CD4-positive, alpha-beta T cell treated with Interleukin-17A for 1 hour (primary cell): ENCODE results near the gene NHEJ1.

Experiments
- DNase-seq: peaks from one replicate; pipeline ENCODE4 v3.0.0-alpha.2; 2020

The NHEJ1 gene

DNA sequence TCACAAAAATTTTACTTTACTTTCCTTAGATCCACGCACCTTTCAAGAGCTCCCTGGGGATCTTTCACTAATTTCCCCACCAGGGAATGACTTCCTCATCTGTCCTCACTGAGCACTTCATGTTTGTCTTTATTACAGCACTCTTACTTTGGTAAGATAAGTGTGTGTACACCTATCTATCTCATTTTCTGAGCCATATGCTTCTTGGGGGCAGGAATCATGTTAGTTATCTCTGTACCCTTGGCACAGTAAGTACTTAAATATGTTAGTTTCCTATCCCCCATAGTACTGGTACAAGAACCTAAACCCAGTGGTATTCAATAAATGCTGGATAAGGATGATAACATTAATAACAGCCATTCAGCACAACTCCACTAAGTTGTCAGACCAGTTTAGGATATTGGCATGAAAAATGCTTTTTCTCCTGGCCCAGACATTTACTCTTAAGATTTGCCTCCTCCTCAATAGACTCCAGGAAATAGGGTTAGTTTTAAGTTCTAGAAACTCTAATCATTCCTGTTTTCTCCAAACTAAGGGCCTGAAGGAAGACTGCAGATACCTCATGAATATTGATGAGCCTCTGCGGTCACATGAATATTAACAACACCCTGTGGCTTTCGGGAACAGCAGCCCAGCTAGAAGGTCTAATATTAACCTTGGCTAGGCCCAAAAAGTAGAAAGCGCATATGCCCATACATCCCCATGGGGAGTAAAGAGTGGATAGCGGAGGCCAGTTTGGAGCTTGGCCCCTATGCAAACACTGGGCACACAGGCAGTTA lies 38.2 kb downstream of the NHEJ1 start:
- DNase-seq: no peak

- DNase-seq: no peak
These were observed 40.5 kb downstream of the NHEJ1 start for GRCh38 chr2:219120082-219120481.

GRCh38 chr2:219119422-219120043 lies 41.1 kb downstream of the NHEJ1 start:
- DNase-seq: peak; percentile 59

DNA sequence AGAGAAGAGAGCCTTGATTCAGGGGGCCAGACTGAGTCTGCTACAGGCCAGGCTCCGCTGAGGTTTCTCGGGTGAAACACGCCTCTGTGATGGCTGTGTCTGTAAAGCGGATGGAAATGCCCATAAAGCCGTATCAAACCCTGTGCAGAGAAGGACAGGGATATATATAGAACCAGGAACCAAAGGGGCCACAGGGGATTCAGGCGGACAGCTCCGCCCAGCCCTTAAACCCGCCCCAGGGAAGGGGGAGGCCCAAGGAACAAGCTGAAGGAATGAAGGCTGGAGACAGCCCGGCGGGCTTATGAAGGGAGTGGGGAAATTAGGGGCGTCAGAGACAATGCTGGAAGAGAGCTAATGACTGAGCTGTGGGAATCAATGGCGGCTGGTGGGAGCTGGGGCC lies 42.1 kb downstream of the NHEJ1 start:
- no peak for DNase-seq

DNA sequence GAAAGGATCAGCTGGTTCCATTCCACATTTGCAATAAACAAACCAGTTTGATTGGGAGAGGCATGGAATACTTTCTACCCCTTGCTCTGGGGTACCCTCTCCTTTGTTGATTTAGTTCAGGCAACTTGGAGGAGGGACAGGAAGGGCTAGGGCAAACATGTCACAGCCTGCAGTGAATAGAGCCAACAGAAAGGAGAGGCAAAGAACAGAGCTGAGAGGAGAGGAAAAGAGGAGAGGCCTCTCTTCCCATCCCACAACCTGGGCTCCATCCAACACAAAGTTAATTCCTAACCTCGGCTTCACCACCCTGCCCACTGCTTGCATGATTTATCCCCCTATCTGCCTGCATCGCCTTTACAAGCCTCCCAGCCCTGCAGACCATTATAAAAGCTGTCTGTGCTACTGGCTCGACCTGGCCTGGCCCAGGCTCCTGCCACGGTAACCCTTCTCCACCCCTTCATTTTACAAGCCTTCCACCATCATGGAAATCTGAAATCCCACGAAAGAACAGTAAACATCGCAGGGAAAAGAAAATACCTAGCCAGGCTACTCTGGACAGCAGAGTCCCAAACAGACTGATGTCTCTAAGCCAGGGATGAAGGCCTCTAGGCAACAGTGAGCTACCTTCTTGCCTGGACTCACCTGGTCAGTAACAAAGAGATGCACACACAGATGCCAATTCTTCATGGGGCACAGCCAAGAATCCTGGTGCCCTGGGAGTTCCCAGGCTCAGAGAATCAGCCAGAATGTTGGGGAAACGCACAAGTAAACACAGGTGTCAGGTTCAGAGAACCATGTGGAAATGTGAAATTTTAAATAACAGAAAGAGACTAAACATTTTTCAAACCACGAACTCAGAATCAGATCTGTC lies 43.6 kb downstream of the NHEJ1 start:
- no peak for DNase-seq

GRCh38 chr2:219112651-219113338 lies 47.8 kb downstream of the NHEJ1 start:
- no peak for DNase-seq

- no peak for DNase-seq
These were observed 48.6 kb downstream of the NHEJ1 start for GRCh38 chr2:219112062-219112406.

DNA sequence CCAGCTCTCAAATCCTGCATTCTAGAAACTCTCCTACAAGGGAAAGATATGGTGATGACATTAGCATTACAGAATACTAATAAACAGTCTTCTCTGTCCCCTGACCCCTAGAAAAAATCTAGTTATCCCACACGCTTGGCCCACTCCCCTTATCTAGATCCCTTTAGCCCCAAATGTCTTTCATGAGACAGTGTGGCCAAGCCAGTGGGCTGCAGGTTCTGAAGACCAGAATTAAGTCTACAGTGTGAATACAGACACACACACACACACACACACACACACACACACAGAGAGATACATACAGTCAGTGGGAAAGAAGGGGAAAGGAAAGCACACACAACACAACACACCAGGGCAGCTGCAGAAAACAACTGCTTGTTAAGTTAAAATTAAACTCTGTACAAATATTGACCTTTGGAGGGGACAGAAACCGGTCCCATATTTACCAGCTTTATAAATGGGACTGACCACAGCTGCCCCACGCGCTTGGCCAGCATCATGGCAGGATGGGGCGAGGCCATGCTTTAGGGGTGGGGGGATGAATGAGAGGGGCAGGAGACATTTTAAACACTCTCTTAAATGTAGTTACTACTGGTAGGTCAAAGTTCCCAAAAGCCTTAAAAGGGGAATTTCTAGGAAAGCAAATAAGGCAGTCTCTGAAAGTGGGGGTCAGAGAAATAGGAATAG lies 49.1 kb downstream of the NHEJ1 start:
- no peak for DNase-seq

DNA sequence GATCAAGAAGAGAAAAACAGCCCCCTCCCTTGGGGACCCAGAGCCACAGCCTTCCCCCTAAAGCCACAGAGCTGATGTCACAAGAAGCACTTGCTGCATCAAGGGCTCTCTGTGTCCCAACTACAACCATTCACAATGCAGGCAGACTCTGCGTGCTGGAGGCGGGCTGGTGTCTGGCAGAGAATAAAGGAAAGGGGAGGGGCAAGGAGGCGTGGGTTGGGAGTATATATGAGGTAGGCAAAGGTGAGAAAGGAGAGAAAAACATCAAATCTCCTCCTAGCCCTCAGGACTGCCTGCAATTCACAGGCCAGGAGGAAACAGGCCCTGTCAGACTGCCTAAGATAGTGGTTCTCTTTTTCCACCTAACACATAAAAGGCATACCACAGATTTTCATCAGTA lies 51.1 kb downstream of the NHEJ1 start:
- peak; percentile 23 for DNase-seq

DNA sequence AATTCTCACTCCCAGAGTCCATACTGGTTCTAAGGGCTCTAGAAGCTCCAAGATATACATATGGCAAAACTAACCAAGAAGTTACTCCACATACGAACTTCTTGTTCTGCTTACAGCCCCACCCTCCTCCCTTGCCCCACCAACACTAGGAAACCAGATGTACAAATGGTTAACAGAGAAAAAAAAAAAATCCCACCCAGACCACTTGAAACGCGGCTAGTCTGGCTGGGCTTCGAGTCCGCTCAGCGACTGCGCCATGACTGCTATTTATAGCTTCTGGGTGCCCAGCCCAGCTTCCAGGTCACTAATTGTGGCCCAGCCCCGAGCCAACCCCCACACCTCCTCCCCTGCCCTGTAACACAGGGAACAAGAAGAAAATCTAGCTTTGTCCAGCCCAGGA lies 52.9 kb downstream of the NHEJ1 start:
- DNase-seq: no peak

DNA sequence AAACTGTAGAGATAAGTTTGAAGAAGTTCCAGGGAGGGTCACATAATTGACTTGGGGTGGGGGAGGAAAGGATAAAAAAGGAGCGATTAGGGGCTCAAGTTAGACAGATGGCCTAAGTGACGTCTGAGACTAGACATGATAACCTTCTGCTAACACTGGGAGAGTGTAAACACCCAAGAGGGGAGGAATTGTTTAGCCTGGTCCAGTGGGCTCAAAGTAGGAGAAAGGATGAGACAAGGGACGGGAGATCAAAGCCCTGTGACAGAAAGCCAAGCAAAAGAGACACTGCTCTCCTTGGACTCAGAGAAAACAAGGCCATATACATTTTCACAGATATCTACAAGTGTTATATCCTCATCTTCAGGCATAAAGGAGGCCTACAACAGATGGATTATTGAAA lies 54.4 kb downstream of the NHEJ1 start:
- DNase-seq: no peak

DNA sequence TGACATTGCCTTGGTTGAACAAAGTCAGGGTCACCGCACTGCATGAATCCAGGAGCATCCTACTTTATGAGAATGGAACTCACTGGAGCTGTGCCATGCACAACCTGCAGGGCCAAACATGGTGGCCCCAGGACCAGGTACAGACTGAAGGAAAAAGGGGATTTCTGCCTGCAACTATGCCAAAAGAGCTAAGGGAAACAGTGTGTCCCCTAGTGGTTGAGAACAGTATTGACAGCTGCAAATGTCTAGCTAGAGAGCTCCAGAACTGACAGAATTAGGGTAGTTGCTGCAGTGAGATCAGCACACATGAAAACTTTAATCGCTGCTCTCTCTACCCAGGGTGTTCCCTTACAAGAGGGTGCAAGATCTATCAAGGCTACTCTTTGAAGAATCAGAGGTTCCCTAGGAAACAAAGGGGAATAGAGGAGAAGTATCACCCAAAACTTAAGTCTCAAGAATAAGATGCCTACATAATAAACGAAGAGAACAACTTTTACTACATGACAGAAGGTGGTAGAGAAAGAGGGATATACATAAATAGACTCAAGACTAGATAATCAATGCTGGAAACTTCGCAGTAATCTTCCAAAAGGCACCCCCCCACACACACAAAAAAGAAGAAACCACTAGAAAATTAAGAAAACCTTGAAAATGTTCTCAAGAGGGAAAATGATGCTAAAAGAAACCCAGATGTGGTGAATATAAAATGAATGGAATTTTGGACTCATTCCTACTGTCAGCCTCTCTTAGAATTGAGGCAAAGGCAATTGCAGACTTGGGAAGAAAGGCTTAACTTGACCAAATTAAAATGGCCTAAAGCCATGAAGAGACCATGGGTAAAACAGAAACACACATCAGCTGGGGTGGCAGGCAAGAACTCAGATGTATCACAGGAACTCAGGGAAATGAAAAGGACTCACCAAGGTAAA lies 56.2 kb downstream of the NHEJ1 start:
- DNase-seq: peak; percentile 32

DNA sequence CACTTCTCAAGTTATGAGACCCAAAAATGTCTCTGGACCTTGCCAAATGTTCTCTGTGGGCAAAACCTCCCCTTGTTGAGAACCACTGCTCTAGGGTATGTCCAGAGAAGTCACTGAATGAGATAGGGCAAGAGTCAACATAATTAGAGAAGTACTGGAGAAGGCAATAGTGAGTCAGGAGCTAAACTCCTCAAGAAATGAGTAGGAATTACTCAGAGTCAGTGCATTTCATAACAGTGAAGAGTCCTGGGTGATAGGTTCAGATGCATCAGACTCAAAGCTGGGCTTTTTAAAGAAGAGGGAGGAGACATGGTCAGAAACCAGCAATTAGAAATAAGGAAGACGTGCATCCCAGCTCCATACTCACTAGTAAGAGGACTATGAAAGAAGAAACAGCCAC lies 61.3 kb downstream of the NHEJ1 start:
- no peak for DNase-seq

DNA sequence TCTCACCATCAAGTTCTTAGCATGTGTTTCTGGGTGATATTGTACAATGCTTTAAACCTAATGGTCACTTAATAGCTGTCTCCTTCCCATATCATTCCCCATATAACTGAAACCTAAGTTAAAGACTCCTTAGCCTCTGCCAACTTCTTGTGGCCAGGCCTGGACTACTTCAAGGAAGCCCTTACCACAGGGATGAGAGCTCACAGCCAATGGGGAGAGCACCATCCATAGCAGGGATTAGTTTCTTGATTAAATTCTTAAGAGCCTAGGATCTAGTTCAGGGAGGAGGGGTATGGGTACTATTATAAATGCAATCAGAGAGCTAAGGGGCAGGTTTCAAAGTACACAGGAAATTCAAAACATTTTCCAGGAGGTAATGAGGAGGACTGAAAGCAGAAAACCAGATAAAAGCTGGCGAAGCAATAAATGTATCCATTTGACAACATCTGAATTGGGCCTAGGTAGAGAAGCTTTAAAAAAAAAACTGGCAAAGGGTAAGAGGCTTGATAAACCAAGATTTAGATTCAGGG lies 65.1 kb downstream of the NHEJ1 start:
- no peak for DNase-seq

DNA sequence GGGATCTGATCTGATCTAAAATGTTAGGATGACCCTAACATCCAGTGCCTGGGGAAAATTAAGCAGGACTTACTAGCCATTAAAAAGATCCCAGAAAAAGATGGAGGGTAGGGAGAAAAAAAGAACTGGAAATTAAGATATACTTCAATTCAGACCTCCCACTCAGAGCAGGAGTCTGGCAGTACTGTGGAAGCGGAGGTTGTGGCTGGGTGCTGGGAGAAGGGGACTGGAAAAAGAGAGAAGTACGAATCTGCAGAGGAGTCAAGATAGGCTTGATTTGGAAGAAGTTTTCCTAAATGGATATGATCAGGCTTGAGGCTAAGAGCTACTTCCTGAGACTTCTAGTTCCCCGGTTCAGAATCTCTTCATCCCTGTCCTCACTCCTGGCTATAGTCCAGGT lies 66.4 kb downstream of the NHEJ1 start:
- DNase-seq: no peak

DNA sequence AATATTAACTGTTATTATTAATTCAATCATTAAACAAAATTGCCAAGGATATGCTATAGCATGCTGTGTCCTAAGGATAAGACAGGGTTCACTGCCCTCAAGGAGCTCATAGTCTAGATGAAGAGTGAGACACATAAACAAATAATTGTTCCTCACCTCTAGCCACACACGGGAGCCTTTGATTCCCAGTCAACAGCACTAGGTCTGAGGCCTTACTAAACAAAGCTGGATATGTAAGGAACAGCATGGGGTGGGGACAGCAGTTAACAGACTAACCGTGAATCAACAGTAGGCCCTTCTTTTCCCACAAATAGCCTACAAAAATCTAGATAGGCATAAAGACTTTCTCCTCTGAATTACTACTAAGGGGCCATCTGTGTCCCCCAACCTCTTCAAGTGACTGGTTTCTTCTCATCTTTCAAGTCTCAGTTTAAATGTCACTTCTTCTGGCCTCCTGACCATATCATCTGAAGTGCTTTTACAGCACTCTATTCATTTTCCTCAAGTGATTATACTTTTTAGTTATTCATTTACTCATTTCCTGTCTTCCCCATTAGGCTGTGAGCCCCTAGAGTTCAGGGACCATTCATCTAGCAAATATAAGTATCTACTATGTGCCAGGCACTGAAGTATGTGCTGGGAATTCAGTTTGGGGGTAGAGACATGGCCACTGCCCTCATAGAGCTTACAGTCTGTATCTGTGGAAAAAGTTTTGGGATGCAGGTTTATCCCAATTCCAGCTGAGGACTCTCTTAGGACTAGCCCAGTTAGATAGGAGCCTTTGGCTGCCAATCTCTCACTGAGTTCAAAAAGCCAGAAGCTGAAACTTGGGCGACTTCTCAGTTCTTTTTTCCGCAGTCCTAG lies 69.9 kb downstream of the NHEJ1 start:
- no peak for DNase-seq

DNA sequence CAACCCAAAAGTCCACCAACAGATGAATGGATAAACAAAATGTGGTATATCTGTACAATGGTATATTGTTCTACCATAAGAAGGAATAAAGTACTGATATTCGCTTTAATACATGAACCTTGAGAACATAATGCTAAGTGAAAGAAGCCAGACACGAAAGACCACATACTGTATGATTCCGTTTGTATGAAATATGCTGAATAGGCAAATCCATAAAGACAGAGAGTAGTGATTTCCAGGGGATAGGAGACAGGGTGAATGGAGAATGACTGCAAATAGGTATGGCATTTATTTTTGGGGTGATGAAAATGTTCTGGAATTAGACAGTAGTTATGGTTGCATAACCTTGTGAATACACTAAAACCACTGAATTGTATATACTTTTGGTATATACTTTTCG lies 71.3 kb downstream of the NHEJ1 start:
- no peak for DNase-seq

GRCh38 chr2:219087848-219088247 lies 72.8 kb downstream of the NHEJ1 start:
- DNase-seq: no peak

- no peak for DNase-seq
These were observed 73.3 kb downstream of the NHEJ1 start for GRCh38 chr2:219087361-219087760.

- DNase-seq: no peak
These were observed 74.4 kb downstream of the NHEJ1 start for GRCh38 chr2:219086196-219086595.
